COR-L47 (cell line): ENCODE results near the gene SLC12A8.

ENCODE experiments used
- DNase-seq: peaks from one replicate; lab custom pipeline; 2025; lab: John Stamatoyannopoulos, UW

The SLC12A8 gene

GRCh38 chr3:125213946-125214542, 1.5 kb upstream of the SLC12A8 start:
- no peak for DNase-seq

DNA sequence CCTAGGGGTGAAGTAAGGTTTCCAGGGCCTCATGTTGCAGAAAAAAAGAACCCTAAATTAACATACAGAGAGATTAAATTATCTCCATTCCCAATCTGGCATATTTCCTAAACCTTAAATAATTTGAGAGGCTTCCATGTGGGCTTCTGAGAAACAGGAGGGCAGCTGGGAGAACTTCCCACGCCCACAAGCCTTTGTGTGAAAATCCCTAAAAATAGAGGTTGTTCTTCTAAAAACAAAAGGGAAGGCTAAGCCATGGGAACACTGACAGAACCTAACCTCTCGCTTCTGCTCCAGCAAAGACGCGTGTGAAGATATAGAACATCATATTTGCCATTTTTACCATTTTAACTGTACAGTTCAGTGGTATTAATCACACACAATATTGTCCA, 812 bp upstream of the SLC12A8 start:
- no peak for DNase-seq

GRCh38 chr3:125212091-125212508, 448 bp downstream of the SLC12A8 start:
- DNase-seq = no peak

- DNase-seq = no peak
Observed at GRCh38 chr3:125211523-125212090, 941 bp downstream of the SLC12A8 start.

GRCh38 chr3:125207949-125208568, 4.5 kb downstream of the SLC12A8 start:
- DNase-seq = no peak

DNA sequence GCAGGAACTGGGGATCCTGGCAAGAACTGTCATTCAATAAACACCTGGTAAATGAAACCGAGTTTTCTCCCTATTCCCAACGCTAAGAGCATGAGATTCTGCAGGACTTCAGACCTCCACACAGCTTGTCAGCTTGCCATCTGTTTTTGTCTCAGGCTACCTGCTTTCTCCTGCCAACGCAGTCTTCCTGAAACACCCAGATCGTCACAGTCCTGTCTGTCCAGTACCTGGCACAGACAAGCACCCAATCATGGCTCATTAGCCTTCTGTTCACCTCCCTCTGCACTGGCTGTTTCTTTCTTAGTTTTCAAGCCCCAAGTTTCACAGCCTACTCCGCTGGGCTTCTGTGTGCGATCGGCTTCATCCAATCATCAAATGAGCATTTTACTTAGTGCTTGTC, 5.0 kb downstream of the SLC12A8 start:
- no peak for DNase-seq

DNA sequence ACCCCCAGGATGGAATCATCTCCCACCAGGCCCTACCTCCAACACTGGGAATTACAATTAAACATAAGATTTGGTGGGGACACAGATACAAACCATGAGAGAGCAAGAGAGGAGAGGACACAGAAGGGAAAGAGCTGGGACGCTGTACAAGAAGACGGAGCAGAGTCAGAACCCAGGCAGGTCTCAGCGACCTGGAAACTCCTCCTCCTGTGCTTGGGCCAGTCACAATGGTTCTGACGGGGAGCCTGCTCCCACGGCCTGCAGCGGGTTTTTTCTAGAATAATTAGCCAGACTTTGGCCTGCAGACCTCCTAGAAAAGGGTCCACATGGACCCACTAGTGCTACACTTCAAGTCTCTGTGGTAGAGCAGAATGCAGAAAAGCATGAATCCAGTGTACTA, 5.6 kb downstream of the SLC12A8 start:
- DNase-seq = no peak

- no peak for DNase-seq
Observed at GRCh38 chr3:125203731-125204130, 8.8 kb downstream of the SLC12A8 start.

DNA sequence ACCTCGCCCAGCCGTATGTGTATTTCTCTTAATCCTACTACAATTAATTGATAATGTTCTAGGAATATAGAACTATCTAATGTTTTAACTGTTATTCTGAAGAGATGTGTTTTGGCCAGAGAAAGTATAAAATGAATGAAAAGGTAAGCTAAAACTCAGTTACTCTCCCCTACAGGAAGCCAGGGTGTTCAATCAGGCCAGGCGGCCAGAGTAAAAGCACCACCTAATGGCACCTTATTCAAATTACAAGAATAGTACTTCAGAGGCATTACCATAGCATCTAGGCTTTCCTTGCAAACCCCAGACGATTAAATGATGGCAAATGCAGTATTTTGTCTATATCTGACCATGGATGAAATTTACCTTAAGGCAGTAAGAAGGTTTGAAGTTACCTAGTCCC, 10.4 kb downstream of the SLC12A8 start:
- DNase-seq = no peak

- DNase-seq = no peak
Observed at GRCh38 chr3:125200731-125201139, 11.8 kb downstream of the SLC12A8 start.

DNA sequence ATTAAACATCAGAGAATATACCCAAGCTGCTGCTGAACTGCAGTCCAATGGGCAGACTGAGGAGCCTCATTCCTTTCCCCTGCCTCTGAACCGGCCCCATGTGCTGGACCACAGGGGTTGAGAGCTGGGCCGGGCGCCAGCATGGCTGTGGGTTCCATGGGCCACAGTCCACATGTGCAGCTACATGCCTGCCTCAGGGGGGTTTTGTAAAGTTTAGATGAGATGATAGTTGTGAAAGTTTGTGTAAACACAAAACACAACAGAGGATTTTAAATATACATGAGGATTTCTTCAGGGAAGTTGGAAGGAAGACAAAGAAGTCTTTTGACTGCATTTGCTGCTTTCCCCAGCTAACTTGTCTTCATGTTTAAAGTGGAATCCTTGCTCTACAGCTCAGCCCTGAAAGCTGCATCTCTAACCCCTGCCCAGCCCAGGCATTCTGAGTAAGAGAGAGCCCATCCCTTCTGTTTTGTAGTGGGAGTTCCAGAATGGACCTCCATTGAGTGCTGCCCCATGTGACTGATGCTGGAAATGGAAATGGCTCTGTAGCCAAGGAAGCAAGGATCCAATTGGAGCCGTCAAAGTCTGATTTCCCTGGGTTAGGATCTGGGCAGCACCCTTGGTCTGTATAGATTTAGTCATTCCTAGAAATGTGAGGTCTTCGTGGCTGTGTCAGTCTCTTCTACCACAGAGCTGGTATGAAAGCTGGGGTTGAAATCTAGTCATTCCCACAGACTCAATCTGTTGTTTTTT, 17.5 kb downstream of the SLC12A8 start:
- DNase-seq = no peak

DNA sequence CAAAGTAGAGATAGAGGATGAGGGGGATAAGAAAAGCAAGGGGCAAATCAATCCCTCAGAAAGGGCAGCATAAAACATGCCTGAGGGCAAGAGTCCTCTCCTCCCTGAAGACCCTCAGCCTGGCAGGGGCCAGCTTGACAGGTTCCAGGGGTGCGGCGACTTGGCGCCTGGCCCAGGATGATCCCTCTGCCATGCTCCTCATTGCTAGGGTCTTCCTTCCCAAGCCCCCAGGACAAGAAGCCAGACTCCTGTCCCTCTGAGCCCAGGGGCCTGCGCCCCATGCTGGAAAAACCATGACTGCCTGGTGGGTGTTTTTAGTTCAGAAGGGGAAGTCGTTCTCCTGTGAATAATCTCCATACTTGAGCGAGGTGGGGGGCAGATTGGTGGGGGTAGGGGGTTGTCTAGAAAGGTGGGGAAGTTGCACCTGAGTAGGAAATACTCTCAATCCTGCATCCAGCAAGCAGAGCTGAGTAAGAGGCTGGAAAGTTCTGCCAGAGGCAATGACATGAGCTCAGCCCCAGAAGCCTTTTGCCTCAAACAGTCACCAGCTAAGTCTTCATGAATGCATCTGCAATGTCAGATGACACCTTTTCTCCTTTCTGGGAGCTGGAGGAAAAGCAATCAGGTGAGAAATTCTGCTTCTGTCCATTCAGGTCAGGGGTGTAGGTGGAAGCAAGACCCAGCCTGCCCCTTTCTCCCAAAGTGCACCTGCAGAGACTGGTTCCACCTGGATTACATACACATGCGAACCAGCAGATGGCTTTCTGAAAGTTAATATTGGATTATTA, 18.3 kb downstream of the SLC12A8 start:
- DNase-seq = no peak

DNA sequence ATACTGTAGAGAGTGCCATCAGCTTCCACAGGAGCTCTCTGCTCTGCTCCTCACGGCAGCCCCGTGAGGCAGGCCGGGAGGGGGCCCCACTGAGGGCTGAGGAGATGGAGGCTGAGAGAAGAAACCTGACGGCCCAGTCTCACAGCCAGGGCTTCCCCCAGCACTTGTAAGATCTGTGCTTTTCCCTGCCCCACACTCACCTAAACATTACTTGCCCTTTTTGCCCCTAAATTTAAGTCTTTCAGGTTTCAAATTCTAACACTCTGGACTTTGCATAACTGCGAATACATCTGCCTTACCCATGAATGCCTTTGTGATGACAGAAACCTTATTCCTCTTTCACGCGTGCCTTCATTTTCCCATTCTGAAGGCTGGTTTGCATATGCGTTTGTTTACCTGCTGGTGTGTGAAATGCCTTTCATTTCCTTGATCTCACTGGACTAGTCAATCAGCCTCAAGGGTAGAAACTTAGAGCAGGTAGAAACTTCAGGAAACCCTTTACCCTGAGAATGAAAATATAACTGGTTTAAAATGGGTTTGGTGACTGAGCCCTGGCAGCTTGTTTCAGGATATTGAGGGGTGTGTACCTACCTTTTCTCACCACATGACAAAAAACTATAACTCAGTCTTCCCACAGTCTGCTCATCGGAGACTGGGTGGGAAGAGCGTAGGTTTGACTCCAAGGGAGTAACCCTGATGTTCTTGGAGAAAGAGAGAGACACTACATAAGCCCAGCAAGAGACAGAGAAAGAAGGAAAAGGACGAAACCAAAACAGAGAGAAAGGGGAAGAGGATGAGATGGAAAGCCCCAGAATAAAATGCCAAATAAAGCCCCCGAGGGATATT, 20.1 kb downstream of the SLC12A8 start:
- DNase-seq = no peak

GRCh38 chr3:125191730-125192129, 20.8 kb downstream of the SLC12A8 start:
- DNase-seq = no peak

- DNase-seq = no peak
Observed at GRCh38 chr3:125191256-125191655, 21.3 kb downstream of the SLC12A8 start.

DNA sequence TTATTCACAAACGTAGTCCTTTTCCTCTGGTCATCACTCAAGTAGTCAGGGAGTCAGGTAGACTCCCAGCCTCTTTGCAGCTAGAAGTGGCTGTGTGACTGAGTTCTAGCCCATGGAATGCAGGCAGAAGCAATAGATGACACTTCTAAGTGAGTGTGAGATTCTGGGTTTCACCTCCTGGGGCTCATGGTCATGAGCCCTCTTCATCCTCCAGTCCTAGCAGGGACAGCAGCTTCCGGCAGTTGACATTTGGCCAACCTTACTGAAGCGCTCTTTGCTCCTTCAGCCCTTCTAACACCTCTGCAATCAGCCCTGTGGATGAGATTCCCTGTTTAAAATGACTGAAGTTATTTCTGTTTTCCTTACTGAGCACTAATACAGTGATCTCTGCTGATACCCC, 21.8 kb downstream of the SLC12A8 start:
- no peak for DNase-seq

GRCh38 chr3:125189378-125190165, 23.0 kb downstream of the SLC12A8 start:
- DNase-seq = no peak

GRCh38 chr3:125188955-125189354, 23.6 kb downstream of the SLC12A8 start:
- DNase-seq = no peak

- DNase-seq = no peak
Observed at GRCh38 chr3:125187599-125187910, 25.0 kb downstream of the SLC12A8 start.

- DNase-seq = no peak
Observed at GRCh38 chr3:125186800-125187598, 25.5 kb downstream of the SLC12A8 start.
